RWPE1 (cell line): ENCODE data around the gene CTNNA1.

Source experiments
- CTCF ChIA-PET: fragments of 350-600 bp; sonication (Branson Sonifier 250); formaldehyde crosslinking; extraction: SDS; loops from one replicate; lab custom pipeline; 2021; lab: Yijun Ruan, JAX
- POLR2A ChIA-PET: fragments of 400-600 bp; formaldehyde crosslinking; extraction: SDS; loops from one replicate; lab custom pipeline; 2020; ENCODE audit warnings: antibody characterized with exemption; ENCODE audit not compliant: low non-redundant PET; lab: Yijun Ruan, JAX
- DNase-seq: peaks from one replicate; pipeline ENCODE4 v3.0.0; 2012; ENCODE audit warnings: low spot score
- H3K27ac ChIP-seq: fragments of 450-650 bp; 2 replicates; pipeline ENCODE4 v1.5.1; 2017
- CTCF ChIP-seq: fragments of 450-650 bp; conservative IDR thresholded peaks from 2 replicates; pipeline ENCODE4 v1.5.1; 2017; ENCODE audit warnings: low read depth, mild to moderate bottlenecking

CTNNA1 gene

GRCh38 chr5:138824924-138825863, 72.0 kb downstream of the CTNNA1 start:
- ChIA-PET POLR2A (no interaction called here), CTCF (interaction anchor here (0.5 to 1.5 kb wide), 12 partner anchors 19 to 750 kb away, joined by 3 to 6 read pairs (median 3); no protein-coding TSS in a partner anchor)
- peak; percentile 83 for TF ChIP-seq CTCF
- H3K27ac ChIP-seq = no peak overlapping the region
- DNase-seq = peak; percentile 50

- H3K27ac ChIP-seq = no peak overlapping the region
- POLR2A ChIA-PET = no interaction called here
- CTCF ChIA-PET = no interaction called here
- TF ChIP-seq CTCF = no peak
- no peak for DNase-seq
Observed at GRCh38 chr5:138828556-138828955, 75.3 kb downstream of the CTNNA1 start.

- CTCF ChIA-PET = no interaction called here
Observed at GRCh38 chr5:138829341-138829740, 76.1 kb downstream of the CTNNA1 start.

GRCh38 chr5:138831703-138832102, 78.5 kb downstream of the CTNNA1 start:
- H3K27ac ChIP-seq = no peak overlapping the region
- no peak for TF ChIP-seq CTCF
- DNase-seq = no peak
- CTCF ChIA-PET = interaction anchor here (0.6 kb wide), 1 partner anchor 85 kb away, joined by 4 read pairs; no protein-coding TSS in a partner anchor
- POLR2A ChIA-PET = no interaction called here

More at GRCh38 chr5:138829341-138829740, 76.1 kb downstream of the CTNNA1 start:
- POLR2A ChIA-PET = no interaction called here
- TF ChIP-seq CTCF = no peak
- no peak overlapping the region for H3K27ac ChIP-seq
- DNase-seq = no peak

- DNase-seq = no peak
- ChIA-PET POLR2A (no interaction called here), CTCF (interaction anchor here (0.6 kb wide), 1 partner anchor 84 kb away, joined by 4 read pairs; no protein-coding TSS in a partner anchor)
- H3K27ac ChIP-seq = no peak overlapping the region
- no peak for TF ChIP-seq CTCF
Observed at GRCh38 chr5:138832218-138832617, 79.0 kb downstream of the CTNNA1 start.

GRCh38 chr5:138833080-138833479, 79.9 kb downstream of the CTNNA1 start:
- H3K27ac ChIP-seq = no peak overlapping the region
- TF ChIP-seq CTCF = no peak
- DNase-seq = no peak
- CTCF ChIA-PET = interaction anchor here (0.6 kb wide), 1 partner anchor 36 kb away, joined by 6 read pairs; no protein-coding TSS in a partner anchor
- POLR2A ChIA-PET = no interaction called here
